Left lung (tissue), 10 donors: ENCODE results near the gene KRTAP9-8. TPM values are rescaled to one million over a fixed set of nuclear protein-coding genes. Genes with fewer than 3 reads are reported as not detected.
A peak's percentile ranks its signal among the peaks of the same experiment; 100 is the strongest.
"Not testable (repeated sequence)": the region's sequence is repeated elsewhere in the genome, so short reads cannot be mapped to it uniquely, and the experiment has no call there.

Source experiments
- ATAC-seq: fragments of 200-7000 bp; cut with Tn5 transposase; one replicate; pipeline ENCODE4 v1.9.1; 2020; ENCODE audit warnings: moderate library complexity
- DNase-seq, 4 donors: peaks; one replicate each; pipeline ENCODE4 v3.0.0-alpha.2; 2013 to 2020
- H3K27ac ChIP-seq, 2 donors: fragments of 200-600 bp; sonication (generic) in 1 of 2; one replicate each; pipeline versions ENCODE4 v1.5.0 to v1.8.0; 2020 to 2021
- H3K27me3 ChIP-seq, 2 donors: fragments of 200-600 bp; sonication (generic) in 1 of 2; one replicate each; pipeline versions ENCODE4 v1.5.0 to v1.8.0; 2020 to 2021
- H3K36me3 ChIP-seq, 2 donors: fragments of 200-600 bp; sonication (generic) in 1 of 2; one replicate each; pipeline versions ENCODE4 v1.5.0 to v1.8.0; 2020 to 2021
- H3K4me1 ChIP-seq, 2 donors: fragments of 200-600 bp; one replicate each; pipeline ENCODE4 v1.8.0; 2021
- H3K4me3 ChIP-seq, 2 donors: fragments of 200-600 bp; sonication (generic) in 1 of 2; one replicate each; pipeline versions ENCODE4 v1.5.0 to v1.8.0; 2020 to 2021; ENCODE audit warnings: mild to moderate bottlenecking in 1 of 2
- H3K9me3 ChIP-seq, 2 donors: fragments of 200-600 bp; sonication (generic) in 1 of 2; one replicate each; pipeline versions ENCODE4 v1.5.0 to v1.8.0; 2020 to 2021
- CTCF ChIP-seq, 2 donors: fragments of 200-600 bp; sonication (generic) in 1 of 2; IDR thresholded peaks; one replicate each; pipeline versions ENCODE4 v1.5.0 to v1.8.0; 2021; ENCODE audit warnings: antibody characterized with exemption in 2 of 2
- intact Hi-C, 2 donors: fragments of 100-400 bp; cut with DNase I; formaldehyde crosslinking; loops; one replicate each; pipeline versions ENCODE4 v1.11.2 to v1.14.2; 2022
- polyA plus RNA-seq, 6 donors: library from polyadenylated mRNA; unstranded; fragments of 120-200 nt; gene quantifications; one replicate each; pipeline ENCODE4 v1.2.1, GENCODE V29; 2013; ENCODE audit not compliant: insufficient read length in 6 of 6
- total RNA-seq, 2 donors: library from RNA; stranded (reverse); fragmentation: NEBNext Ultra II Directional; extraction: Animal tissue kit (Norgen Biotek cat#: 25700); gene quantifications; one replicate each; pipeline ENCODE4 v1.2.1, GENCODE V29; 2021
- donor health status: DM: no; HTN: yes; CAD: no.
- donor health status: DM: no; HTN: no; CAD: no.

The KRTAP9-8 gene
- total and polyA plus RNA-seq, 8 donors: not detected

DNA sequence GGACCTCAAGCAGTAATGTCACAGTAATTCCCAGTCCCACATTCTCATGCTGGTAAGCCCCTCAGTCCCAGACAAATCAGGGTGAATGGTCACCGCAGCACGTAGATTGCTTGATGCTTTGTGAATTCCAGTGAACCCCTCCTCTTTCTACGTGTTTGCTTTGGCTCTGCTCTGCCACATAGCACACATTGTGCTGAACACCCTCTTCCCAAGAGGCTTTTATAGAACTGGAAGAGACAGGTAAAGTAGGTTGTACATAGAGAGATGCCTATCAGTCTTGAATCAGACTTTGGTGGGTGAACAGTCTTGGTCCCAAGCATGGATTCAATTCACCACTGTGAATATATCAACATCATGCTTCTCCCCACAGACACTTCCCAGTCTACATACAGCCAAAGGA is 26.8 kb downstream of the KRTAP9-8 start:
- H3K36me3 ChIP-seq: no peaks in the 10 kb centered on the region
- ATAC-seq (peak; percentile 30), DNase-seq (no peak)
- no peaks in the 10 kb centered on the region for H3K9me3 ChIP-seq
- no peak overlapping the region for H3K27ac ChIP-seq
- H3K4me1 ChIP-seq: no peaks in the 10 kb centered on the region
- TF ChIP-seq CTCF (IDR thresholded peaks at IDR 0.05): no peak
- no peak overlapping the region for H3K4me3 ChIP-seq
- intact Hi-C loops: no loop called here
- peaks cover 0 to 4% of the 10 kb centered on the region in 2 donors for H3K27me3 ChIP-seq

DNA sequence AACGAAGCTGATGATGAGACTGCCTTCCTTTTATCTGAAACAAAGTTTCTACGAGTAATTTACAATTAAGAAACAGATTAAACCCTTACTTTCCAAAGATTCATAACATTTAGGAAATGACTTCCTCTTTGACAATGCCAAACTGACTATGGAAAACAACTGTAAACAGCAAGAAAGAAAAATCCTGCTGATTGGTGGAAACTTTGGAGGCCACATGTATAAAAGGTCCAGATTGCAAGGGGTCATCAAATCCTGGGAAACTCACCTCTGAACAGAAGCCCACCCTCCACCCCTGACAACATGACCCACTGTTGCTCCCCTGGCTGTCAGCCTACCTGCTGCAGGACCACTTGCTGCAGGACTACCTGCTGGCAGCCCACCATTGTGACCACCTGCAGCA is 27.3 kb downstream of the KRTAP9-8 start, which contains the start of gene KRTAP9-6:
Gene KRTAP9-6, plus strand, starts transcription at position 301 of the 400 bp plus-strand sequence. Its CDS starts 0 bp downstream, at position 301.
- DNase-seq (no peak), ATAC-seq (no peak)
- Histone ChIP-seq H3K4me1 (no peaks in the 10 kb centered on the region), H3K27me3 (peaks cover 0 to 4% of the 10 kb centered on the region in 2 donors), H3K9me3 (no peaks in the 10 kb centered on the region), H3K4me3 (no peak within 1 kb of the TSS), H3K27ac (no peak within 1 kb of the TSS), H3K36me3 (no peaks in the 10 kb centered on the region)
- TF ChIP-seq CTCF (IDR thresholded peaks at IDR 0.05): no peak
- intact Hi-C loops: no loop called here

DNA sequence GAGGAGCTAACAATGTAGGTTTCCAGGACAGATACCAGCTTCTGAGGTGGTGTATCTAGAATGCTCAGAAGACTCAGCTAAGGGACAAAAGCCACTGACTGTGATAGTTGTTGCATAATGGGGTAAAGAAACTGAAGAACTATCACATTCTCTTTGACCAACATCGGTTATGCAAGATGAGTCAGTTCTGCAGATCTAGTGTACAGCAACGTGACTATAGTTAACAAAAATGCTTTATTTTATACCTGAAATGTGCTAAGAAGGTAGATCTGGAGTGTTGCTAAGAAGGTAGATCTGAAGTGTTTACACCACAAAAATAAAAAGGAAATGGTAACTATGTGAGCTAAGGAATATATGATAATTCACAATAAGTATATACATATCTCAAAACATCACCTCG is 29.9 kb downstream of the KRTAP9-8 start:
- no peak for TF ChIP-seq CTCF (IDR thresholded peaks at IDR 0.05)
- Histone ChIP-seq H3K4me3 (no peak overlapping the region), H3K4me1 (no peaks in the 10 kb centered on the region), H3K36me3 (no peaks in the 10 kb centered on the region), H3K27ac (no peak overlapping the region), H3K27me3 (peaks cover 0 to 4% of the 10 kb centered on the region in 2 donors), H3K9me3 (no peaks in the 10 kb centered on the region)
- intact Hi-C loops: no loop called here
- no peak for DNase-seq
- ATAC-seq: no peak

DNA sequence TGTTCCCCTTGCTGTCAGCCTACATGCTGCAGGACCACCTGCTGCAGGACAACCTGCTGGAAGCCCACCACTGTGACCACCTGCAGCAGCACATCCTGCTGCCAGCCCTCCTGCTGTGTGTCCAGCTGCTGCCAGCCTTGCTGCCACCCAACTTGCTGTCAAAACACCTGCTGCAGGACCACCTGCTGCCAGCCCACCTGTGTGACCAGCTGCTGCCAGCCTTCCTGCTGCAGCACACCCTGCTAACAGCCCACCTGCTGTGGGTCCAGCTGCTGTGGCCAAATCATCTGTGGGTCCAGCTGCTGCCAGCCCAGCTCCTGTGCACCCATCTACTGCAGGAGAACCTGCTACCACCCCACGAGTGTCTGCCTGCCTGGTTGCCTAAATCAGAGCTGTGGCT is 33.5 kb downstream of the KRTAP9-8 start:
- H3K9me3 ChIP-seq, H3K4me3 ChIP-seq, intact Hi-C loops, ATAC-seq, H3K4me1 ChIP-seq, H3K27me3 ChIP-seq, H3K27ac ChIP-seq, DNase-seq, H3K36me3 ChIP-seq: not testable (repeated sequence)

DNA sequence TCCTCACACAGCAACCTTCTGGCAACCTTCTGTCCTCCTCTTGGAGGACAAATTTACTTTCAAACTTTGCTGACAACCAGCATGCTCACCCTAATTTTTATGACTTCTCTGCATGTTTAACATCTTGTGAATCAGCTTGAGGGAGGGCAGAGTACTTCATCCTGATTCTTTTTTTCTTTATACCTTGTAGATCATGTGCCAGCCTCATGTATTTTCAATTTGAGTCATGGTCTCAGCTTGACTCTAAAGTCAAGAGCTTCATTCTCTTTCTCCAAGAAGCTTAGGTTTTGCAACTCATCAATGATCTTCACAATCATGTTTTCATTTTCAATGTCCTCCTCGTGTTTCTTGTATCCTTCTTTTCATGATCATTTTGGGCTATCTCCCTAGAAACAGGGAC is 34.1 kb downstream of the KRTAP9-8 start:
- Histone ChIP-seq H3K4me1 (no peaks in the 10 kb centered on the region), H3K9me3 (no peaks in the 10 kb centered on the region), H3K27ac (no peak overlapping the region), H3K36me3 (no peaks in the 10 kb centered on the region), H3K4me3 (no peak overlapping the region), H3K27me3 (peaks cover 0 to 7% of the 10 kb centered on the region in 2 donors)
- ATAC-seq (no peak), DNase-seq (no peak)
- TF ChIP-seq CTCF (IDR thresholded peaks at IDR 0.05): no peak
- intact Hi-C loops: no loop called here

GRCh38 chr17:41275648-41276190 is 37.9 kb downstream of the KRTAP9-8 start, which contains the start of gene KRTAP9-7:
Gene KRTAP9-7, plus strand, starts transcription at chr17:41275698. Its CDS starts 0 bp downstream, at chr17:41275698.
- H3K36me3 ChIP-seq, H3K27ac ChIP-seq: not testable (repeated sequence)

More at GRCh38 chr17:41275648-41276190, 37.9 kb downstream of the KRTAP9-8 start, which contains the start of gene KRTAP9-7:
- H3K27me3 ChIP-seq, H3K4me1 ChIP-seq, DNase-seq, H3K9me3 ChIP-seq, H3K4me3 ChIP-seq, intact Hi-C loops, ATAC-seq: not testable (repeated sequence)
